Skeletal muscle cell (primary cell): ENCODE measurements around the gene CACNA2D3.

Experiments
- DNase-seq: peaks from one replicate; pipeline ENCODE4 v3.0.0-alpha.2; 2010; ENCODE audit warnings: low read depth
- H3K4me3 ChIP-seq: 2 replicates; pipeline ENCODE4 v1.5.1; 2011; ENCODE audit warnings: low read depth, mild to moderate bottlenecking, control low read depth, low read length, moderate library complexity

The CACNA2D3 gene

DNA sequence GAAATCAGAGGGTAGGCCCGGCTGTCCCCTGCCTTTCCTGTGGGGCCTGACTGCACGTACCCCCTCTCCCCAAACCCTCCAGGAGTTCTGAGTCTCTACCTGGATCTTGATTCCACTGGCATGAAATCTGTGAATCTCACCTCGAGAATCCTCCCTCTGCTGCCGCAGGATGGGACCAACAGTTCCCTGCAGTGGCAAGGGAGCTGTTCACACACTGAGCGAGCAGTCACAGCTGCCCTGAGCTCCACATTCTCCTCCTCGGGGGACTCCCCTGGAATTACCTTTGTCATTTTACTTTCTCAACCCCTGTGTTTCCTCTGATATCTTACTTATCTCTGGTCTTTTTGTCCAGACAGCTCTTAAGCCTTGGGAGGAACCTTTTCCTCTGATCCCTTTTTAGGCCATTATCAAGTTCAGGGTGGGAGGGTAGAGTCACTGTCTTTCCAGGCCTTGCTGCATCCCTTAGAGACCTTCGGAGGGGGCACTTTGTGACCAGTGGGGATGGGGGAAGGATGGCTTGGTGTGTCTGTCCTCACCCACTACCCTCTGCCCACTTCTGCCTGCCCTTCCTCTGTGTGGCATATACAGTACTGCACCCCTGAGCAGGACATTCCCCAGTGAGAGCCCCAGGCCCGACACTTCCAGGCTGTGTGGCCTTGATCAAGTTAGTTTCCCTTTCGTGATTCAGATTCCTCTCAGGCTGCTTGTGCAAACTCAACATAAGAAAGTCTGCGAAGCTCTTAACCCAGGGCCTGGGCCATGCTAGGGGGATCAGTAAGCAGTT is 42.0 kb downstream of the CACNA2D3 start:
- DNase-seq: no peak
- H3K4me3 ChIP-seq: no peak overlapping the region

GRCh38 chr3:54165865-54166264 is 43.5 kb downstream of the CACNA2D3 start:
- H3K4me3 ChIP-seq: no peak overlapping the region
- no peak for DNase-seq

DNA sequence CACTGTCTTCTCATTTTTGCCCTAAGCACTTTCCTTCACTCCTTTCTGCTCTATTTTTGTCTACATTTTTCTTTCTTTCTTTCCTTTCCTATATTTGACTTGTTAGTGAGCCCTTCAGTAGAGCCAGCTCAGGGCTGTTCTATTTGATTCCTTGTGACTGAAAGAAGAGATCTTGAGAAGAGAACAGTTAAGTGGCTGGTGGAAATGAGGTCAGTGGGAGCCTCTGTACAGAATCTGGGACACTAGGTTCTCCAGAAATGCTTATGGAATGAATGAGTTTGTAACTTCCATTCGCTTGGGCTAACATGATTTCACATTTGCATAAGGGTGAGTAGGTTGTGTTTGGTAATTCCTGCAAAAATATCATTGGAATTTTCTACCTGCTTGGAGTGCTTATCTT is 45.6 kb downstream of the CACNA2D3 start:
- no peak for DNase-seq
- no peak overlapping the region for H3K4me3 ChIP-seq

DNA sequence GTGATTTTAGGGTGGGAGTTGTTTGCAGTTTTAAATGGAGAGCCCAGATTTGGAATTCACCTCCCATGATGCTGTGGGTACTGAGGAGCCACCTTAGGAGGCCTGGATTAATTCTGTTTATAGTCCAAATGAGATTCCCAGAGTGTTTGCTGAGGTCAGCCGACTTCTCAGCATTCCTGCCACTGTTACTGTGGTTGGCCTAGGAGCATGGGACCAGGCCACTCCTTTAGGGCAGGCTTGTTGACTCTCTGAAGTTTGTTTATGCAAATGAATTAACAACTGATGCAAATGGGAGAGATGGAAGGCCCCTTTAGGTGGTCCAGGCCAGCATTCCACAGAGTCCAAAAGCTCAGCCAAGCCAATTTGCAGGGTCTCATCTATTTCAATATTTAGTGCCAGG is 46.1 kb downstream of the CACNA2D3 start:
- H3K4me3 ChIP-seq: no peak overlapping the region
- no peak for DNase-seq

GRCh38 chr3:54169524-54169923 is 47.2 kb downstream of the CACNA2D3 start:
- DNase-seq: no peak
- H3K4me3 ChIP-seq: no peak overlapping the region

DNA sequence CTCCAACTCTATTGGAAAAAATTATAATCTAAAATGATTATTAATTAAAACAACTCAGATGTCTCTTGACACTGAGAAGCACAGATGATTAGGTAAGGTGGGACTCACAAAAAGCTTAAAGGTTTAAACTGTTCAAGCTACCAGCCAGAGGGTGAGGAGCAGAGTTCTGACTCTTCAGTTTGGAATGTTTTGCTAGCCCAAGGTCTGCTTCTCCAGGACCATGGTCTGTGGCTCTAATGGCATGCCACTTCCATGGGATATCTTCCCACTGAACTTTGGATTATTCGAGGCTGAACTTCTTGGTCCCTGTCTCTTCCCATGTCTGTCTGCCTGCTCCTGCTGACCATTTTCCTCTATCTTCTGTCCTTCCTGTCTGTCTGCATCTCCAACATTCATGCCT is 49.2 kb downstream of the CACNA2D3 start:
- DNase-seq: no peak

DNA sequence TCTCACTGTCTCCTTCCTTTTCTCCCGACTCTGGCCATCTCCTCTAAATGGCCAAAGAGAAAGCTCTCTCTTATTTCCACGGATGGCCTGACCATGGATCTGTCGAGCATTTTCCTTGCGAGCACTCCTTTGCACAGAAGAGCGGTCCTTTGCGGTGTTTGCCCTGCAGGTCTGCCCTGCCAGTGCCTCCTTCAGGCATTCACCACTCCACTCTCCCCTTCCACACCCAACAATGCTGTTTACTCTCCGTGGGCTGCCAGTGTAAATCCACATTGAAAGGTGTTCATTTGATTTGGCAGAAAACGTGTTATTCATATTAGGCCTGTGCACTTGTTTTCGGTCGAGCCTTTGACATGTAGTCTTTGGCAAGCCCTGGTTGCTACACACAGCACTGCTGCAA is 49.6 kb downstream of the CACNA2D3 start:
- H3K4me3 ChIP-seq: no peak overlapping the region
- DNase-seq: no peak

More for the DNA sequence above, 49.2 kb downstream of the CACNA2D3 start:
- no peak overlapping the region for H3K4me3 ChIP-seq

- H3K4me3 ChIP-seq: no peak overlapping the region
- no peak for DNase-seq
These were observed 51.0 kb downstream of the CACNA2D3 start for GRCh38 chr3:54173371-54173770.

GRCh38 chr3:54176106-54176505 is 53.8 kb downstream of the CACNA2D3 start:
- DNase-seq: no peak
- H3K4me3 ChIP-seq: no peak overlapping the region

DNA sequence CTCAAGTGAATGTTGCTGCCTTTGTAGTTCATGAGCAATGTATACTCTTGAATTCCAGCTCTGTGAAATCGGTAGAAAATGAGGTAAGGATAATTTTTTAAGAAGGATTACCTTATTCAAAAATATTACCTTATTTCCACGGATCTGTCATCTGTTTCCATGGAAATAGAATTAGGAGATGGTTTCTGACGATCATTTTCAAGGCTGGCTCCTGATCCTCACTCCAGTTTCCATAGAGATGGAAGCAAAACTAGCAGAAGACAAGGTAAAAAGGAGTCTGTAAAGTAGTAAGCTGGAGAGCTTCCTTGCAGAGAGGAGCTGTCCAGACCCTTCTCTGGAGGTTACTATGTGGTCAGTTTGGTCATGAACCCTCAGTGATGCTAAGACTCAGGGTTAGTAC is 55.5 kb downstream of the CACNA2D3 start:
- no peak overlapping the region for H3K4me3 ChIP-seq
- no peak for DNase-seq

DNA sequence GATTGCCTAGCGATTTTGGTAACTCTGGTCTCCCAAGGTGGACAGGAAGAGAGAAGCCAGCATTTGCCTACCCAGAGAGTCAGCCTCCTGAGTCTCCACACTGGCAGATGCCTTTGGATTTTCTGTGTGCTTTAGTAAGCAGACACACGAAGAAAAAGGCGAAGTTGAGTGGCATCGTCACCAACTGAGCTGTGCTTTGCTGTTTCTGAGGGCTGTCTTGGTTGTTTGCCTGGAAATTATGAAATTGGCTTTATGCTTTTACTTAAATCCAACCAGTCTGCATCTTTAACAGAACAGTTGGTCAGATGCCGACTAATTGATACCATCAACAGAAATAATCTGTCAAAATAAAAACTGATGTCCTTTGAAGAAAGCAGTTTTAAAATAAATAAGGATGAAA is 56.0 kb downstream of the CACNA2D3 start:
- no peak overlapping the region for H3K4me3 ChIP-seq
- DNase-seq: no peak

DNA sequence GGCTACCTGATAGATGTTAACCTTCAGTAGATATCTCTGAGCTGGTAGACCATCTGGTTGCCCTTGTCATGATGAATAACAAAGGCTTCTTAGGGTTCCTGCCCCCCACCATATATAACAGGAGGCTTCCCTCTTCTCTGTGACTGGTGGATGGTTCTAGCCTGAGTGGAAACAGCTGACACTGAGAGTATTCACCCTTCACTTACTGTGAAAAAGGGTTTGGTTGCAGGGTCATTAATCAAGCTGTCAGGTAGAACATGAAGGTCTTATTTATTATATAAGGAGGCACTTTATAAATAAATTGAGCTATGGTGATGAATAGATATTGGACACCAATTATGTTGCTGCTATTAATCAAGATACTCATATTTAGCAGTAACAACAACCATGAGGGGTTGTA is 58.6 kb downstream of the CACNA2D3 start:
- no peak for DNase-seq
- H3K4me3 ChIP-seq: no peak overlapping the region

- H3K4me3 ChIP-seq: no peak overlapping the region
- DNase-seq: no peak
These were observed 59.9 kb downstream of the CACNA2D3 start for GRCh38 chr3:54182242-54182641.

DNA sequence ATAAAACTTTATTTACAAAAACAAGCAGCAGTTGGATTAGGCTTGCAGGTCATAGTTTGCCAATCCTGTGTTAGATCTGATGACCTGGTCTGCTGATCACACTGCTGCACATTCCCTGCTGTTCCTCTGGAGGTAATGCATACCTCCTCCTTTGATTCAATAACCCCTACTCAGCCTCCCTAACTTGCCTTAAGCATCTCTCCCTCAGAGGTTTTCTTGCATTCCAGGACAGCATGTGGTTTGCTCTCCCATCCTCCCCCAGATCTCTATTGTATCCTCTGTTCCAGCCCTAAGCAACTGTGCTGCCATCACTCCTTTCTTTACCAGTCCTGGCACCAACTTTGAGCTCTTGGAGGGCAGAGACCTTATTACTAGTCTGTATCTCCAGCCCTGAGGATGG is 63.4 kb downstream of the CACNA2D3 start:
- no peak overlapping the region for H3K4me3 ChIP-seq
- no peak for DNase-seq

DNA sequence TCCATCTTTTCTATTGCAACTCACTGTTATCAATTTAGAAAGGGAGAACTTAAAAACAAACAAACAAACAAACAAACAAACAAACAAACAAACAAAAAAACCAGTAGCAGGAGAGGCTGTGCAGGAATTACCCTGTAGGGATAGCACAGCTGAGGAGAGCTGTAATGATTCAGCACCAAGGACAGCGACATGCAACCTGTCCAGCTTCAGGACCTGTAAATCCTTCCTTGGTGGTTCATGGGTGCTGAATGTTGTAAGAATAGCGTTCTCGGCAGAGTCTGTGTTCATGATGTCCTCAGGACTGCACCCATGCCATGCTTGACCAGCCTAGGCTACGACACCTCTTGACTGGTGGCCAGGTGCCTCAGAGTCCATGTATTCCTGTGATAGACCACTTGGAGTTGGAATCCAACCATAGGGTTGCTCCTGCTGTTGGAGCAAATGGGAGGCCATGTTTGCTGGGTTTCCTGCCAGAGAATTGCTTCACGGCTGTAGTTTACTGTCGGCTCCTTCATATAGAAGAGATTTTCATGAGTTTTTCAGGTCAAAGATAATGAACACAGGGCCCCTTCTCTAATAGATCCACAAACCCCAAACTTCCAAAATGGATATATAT is 65.9 kb downstream of the CACNA2D3 start:
- no peak overlapping the region for H3K4me3 ChIP-seq
- DNase-seq: peak; percentile 17

DNA sequence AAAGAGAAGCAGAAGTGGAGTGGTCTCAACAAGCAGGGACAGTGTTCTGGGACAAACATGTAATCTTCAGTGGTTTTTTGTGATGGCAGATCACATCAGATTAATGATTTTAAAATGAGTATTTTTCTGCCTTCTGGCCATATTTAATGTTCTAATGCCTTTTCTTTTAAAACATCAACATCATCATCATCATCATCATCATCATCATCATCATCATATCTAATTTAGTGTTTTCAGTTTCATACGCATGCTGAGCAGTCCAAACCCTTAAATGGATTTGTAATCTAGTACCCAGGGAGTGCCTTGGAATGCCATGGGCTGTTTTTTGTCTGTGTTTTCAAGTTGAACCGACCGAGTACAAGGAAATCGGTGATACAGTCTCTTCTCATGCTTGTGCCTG is 68.9 kb downstream of the CACNA2D3 start:
- DNase-seq: no peak
- no peak overlapping the region for H3K4me3 ChIP-seq

DNA sequence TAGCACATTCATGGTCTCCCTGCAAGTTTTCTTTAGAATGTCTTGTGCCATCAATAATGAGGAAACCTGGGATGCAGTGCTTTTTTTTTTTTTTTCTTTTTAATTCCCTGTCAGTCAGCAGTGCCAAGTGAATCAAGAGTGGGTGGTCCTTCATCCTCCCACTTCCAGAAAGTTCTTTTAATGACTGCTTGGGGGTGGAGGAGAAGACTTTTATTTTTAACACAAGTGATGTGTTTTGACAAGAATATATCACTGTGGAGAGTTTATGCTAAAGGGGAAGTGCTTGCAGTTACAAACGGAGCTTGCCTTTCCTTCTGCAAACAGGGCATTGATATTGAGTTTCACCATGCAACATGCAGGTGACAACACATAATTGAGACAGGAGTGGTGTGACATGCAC is 69.7 kb downstream of the CACNA2D3 start:
- DNase-seq: no peak
- no peak overlapping the region for H3K4me3 ChIP-seq

DNA sequence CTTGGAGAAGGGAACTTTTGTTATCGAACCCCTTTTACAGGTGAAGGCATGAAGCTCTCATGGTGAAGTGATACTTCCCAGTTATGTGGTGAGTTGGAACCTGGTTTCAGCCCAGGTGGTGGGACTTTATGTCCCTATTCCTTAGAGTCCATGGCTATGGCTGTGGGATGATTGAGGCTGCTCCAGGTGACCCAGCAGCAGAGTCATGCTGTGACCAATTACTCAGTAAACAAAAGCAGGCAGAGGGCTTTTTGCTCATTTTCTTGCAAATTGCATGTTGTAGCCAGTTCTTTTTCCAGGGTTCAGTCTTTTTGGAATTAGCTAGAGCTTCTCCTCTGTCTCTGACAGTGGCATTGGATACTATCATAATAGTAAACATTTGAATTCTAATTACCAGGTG is 70.7 kb downstream of the CACNA2D3 start:
- no peak for DNase-seq

GRCh38 chr3:54196360-54196991 is 74.1 kb downstream of the CACNA2D3 start:
- DNase-seq: no peak
- no peak overlapping the region for H3K4me3 ChIP-seq

More for the DNA sequence above, 70.7 kb downstream of the CACNA2D3 start:
- H3K4me3 ChIP-seq: no peak overlapping the region

- no peak overlapping the region for H3K4me3 ChIP-seq
These were observed 75.2 kb downstream of the CACNA2D3 start for GRCh38 chr3:54197509-54197908.

DNA sequence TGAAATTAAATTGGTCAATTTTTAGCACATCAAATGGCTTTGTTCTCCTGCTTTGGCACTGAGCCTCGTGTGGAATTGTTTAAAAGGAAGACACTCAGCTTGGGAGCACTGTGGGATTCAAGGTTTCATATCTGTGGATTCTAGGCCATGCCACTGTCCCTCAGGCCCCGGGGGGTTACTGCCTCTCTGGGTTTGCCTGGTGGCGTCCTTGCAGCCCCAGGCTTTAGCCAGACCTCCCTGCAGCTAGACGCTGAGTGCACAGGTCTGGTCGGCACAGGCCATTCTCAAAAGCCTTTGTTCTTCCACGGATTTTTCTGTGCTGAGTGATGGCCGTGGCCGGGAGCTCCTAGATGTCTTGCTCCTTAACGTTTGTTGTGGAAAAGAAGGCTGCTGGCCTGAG is 76.2 kb downstream of the CACNA2D3 start:
- DNase-seq: no peak
- H3K4me3 ChIP-seq: no peak overlapping the region

More at GRCh38 chr3:54197509-54197908, 75.2 kb downstream of the CACNA2D3 start:
- no peak for DNase-seq
